Tibial nerve (tissue), 3 donors: Measurements from ENCODE around the gene ABHD10.
"Not testable (repeated sequence)": the region's sequence is repeated elsewhere in the genome, so short reads cannot be mapped to it uniquely, and the experiment has no call there.

Source experiments
- CTCF ChIP-seq, 5 experiments: fragments of 200-600 bp in 3 of 5; fragments of 450-650 bp in 2 of 5; sonication (generic) in 3 of 5; IDR thresholded peaks; one replicate each; pipeline ENCODE4 v1.5.1; 2016 to 2019; ENCODE audit warnings: antibody characterized with exemption in 5 of 5, mild to moderate bottlenecking in 3 of 5, moderate library complexity in 2 of 5
- POLR2A ChIP-seq, 2 donors: fragments of 450-650 bp; IDR thresholded peaks; one replicate each; pipeline ENCODE4 v1.6.1; 2017; ENCODE audit warnings: antibody characterized with exemption in 2 of 2, mild to moderate bottlenecking in 2 of 2, moderate library complexity in 2 of 2

GRCh38 chr3:112037194-112037593 lies 58.4 kb downstream of the ABHD10 start:
- not testable (repeated sequence) for TF ChIP-seq POLR2A, CTCF (IDR thresholded peaks at IDR 0.05)
